ENCODE measurements around the gene DCDC2.

DNA sequence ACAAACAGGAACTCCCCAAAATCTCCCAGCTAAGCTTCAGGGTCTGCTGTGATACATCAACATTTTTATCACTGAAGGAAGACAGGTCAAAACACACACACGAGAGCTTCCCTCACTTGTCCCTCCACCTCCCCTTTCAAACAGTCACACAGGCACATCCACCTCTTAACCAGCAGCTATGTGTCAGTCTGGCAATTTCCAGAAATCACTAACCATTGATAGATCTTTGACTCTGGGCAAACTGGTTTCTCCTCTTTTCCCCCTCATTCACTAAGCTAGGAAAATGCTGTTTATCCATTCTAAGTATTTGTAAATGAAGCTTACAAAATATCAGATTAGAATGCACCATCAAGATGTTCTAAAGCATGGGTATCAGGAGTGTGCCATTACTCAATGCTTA is 87.8 kb downstream of the DCDC2 start:
- TF ChIP-seq, protein P1, sequence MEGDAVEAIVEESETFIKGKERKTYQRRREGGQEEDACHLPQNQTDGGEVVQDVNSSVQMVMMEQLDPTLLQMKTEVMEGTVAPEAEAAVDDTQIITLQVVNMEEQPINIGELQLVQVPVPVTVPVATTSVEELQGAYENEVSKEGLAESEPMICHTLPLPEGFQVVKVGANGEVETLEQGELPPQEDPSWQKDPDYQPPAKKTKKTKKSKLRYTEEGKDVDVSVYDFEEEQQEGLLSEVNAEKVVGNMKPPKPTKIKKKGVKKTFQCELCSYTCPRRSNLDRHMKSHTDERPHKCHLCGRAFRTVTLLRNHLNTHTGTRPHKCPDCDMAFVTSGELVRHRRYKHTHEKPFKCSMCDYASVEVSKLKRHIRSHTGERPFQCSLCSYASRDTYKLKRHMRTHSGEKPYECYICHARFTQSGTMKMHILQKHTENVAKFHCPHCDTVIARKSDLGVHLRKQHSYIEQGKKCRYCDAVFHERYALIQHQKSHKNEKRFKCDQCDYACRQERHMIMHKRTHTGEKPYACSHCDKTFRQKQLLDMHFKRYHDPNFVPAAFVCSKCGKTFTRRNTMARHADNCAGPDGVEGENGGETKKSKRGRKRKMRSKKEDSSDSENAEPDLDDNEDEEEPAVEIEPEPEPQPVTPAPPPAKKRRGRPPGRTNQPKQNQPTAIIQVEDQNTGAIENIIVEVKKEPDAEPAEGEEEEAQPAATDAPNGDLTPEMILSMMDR (IDR thresholded peaks at IDR 0.05): no peak
- no peak for TF ChIP-seq POLR2A (IDR thresholded peaks at IDR 0.05)
- no peak for TF ChIP-seq POLR2AphosphoS5 (IDR thresholded peaks at IDR 0.05)

All from transverse colon (tissue), 4 donors.